GM21526 (cell line): ENCODE measurements around the gene FAM53A.
"Not testable (repeated sequence)": the region's sequence is repeated elsewhere in the genome, so short reads cannot be mapped to it uniquely, and the experiment has no call there.

Experiments
- ATAC-seq: cut with Tn5 transposase; IDR thresholded peaks from one replicate; pipeline ENCODE4 v1.9.1; 2021; ENCODE audit warnings: moderate library complexity; ENCODE audit not compliant: unreplicated experiment, low FRiP score

The FAM53A gene

DNA sequence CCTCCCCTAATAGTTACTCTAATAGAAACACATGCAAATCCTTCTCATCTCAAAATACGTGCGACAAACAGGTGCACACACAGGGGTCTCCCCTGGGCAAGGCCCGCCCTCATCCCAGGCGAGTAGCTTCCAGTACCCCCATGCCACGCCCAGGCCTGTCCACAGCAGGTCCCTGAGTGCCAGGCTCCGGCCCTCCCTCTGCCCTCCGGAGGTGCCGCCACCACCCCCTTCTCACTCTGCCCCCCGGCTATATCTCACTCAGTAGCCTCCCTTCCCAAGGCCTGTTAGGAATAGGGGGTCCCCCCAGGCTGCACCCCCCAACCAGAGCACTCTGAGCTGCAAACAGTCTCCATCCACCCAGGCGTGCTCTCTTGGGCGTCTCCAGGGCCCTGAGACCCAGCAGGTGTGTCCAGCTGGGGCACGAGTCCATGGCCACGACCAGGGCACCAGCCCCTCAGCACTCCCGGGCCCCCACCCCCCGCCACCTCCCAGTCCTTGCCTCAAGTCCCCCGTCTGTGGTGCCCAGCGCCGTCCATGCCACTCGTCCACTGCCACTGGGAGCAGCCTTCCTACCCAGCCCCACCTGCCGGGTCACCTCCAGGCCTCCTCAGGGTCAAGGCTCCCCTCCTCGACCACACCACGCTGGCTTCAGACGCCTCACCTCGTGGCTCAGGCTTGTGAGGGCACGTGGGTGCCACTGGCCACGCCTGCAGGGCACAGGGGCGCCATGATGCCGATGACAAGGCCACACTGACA lies 41.7 kb downstream of the FAM53A start:
- ATAC-seq = no peak

DNA sequence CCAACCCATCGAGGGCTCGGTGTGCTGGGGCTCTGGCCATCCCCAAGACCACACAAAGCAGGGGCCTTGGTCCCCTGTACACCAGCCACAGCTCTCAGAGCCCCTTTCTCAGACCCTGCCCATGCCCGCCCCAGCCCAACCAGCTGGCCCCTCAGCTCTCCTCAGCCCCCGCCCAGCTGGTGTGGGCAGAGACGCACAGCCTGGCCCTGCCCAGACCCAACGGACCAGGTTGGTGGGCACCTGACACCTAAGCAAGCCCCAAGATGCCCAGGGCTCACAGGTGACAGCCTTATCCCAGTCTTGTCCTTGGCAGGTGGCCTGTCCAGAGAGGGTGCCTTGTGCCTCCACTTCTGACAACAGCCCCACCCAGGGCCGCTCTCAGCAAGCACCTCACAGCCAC lies 42.4 kb downstream of the FAM53A start:
- ATAC-seq = no peak

DNA sequence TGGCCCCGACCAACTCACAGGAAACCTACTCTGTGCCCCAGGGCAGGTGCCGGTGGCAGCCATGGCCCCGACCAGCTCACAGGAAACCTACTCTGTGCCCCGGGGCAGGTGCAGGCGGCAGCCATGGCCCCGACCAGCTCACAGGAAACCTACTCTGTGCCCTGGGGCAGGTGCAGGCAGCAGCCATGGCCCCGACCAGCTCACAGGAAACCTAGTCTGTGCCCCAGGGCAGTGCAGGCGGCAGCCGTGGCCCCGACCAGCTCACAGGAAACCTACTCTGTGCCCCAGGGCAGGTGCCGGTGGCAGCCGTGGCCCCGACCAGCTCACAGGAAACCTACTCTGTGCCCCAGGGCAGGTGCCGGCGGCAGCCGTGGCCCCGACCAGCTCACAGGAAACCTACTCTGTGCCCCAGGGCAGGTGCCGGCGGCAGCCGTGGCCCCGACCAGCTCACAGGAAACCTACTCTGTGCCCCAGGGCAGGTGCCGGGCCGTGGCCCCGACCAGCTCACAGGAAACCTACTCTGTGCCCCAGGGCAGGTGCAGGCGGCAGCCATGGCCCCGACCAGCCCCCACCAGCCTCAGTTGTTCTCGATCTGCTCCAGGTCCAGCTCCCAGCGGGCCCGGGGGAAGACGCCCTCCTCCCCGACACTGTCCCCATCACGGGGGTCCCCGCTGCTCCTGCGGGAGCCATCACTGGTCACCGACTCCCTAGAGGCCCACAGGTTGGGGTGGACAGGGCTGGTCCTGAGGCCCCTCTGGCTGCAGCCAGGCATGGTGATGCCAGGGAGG lies 43.2 kb downstream of the FAM53A start:
- ATAC-seq = not testable (repeated sequence)

DNA sequence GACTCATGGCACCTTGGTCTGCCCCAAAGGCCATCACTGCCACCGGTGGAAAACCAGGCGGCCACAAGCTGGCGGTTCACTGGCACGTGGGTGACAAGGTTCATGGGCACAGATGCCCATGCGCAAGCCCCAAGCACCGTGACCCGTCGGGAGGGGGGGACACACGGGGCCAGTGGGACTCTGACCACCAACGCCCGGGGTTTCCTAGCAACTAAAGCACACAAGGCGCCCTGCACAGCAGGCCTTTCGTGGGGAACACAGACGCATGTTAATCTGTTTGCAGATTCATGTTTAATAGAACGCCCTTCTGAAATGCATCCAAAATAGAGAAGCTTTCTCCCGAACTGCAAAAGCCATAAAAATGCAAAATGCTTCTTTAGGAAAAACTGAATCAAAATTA lies 43.9 kb downstream of the FAM53A start:
- no peak for ATAC-seq

DNA sequence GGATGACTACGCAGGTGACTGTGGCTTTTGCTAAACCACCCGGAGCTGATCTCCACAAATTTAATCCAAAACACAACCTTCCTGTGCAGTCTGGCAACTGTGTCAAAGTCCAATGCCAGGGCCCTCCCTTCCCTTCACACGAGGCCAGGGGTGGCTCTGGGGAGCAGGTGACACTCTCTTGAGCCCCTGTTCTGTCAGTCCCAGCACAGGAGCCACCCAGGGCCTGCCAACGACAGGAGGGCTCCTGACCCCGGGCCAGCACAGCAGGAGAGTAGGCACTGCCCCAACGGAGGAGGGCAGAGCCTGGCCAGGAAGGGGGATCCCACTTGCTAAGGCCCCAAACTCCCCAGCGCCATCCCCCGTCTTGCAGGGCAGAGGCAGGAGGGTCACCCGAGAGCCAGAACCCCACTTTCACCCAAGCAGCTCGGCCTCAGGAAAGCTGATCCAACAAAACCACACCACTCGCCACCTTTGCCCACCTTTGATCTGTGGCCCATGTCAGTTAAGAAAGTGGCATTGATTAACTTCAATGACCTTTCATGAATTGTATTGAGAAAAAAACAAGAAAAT lies 44.7 kb downstream of the FAM53A start:
- ATAC-seq = no peak

DNA sequence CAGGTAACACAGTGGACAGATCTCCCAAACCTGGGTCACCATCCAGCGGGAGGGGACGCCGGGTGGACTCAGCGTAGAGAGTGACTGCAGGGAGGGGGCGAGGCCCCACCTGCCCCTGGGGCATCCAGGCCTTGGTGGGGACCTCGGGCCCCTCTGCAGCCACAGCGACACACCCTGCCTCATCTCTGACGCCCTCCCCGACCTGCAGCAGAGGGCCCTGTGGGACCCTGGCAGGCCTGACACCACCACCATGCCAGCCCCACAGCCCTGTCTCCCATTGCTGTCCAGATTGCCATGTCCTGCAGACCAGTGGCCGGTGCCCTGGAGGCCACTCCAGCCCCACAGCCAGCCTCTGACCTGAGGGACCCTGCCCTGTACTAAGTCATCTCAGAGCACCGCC lies 45.2 kb downstream of the FAM53A start:
- ATAC-seq = no peak

DNA sequence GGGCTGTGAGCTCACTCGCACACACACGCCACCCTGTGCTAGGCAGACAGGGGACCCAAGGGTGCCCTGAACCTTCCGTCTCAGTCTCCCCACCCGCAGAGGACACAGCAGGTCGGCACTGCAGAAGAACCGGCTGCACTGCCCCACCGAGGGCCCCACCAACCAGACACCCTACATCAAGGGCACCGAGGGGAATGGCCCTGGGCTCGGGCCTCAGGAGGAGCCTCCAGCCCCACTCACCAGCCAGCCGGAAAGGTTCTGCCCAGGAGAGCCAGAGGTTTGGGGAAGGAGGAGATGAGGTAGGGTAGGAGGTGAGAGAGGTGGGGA lies 45.9 kb downstream of the FAM53A start:
- ATAC-seq = no peak

DNA sequence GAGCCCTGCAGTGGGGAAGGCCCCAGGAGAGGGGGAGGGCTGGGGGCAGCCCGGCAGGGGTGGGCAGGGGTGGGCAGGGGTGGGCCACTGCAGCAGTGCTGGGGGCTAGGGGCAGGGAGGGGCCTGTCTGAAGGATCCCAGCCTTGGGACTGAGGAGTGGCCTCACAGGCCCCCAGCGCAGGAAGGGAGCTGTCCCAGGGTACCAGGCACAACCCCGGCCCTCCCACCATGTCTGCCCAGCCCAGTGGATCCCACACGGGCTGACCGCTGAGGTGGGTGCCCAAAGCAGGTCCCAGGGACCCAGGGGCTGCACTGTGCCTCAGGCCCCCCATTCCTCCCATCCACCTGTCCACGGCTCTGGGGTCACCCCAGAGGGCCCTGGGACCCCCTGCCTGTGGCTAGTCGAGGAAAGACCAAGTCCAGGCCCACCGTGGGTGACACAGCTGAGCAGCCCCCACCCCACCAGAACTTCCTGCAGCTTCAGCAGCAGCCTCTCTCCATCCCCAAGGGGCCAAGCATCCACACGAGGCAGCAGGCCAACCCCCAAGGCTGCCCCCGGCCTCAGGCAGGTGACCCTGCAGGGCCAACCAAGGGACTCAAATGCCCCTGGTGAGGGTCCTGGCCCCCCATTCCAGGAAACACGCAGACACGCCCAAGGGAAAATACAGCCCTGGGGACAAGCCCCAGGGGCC lies 46.4 kb downstream of the FAM53A start:
- ATAC-seq = no peak

DNA sequence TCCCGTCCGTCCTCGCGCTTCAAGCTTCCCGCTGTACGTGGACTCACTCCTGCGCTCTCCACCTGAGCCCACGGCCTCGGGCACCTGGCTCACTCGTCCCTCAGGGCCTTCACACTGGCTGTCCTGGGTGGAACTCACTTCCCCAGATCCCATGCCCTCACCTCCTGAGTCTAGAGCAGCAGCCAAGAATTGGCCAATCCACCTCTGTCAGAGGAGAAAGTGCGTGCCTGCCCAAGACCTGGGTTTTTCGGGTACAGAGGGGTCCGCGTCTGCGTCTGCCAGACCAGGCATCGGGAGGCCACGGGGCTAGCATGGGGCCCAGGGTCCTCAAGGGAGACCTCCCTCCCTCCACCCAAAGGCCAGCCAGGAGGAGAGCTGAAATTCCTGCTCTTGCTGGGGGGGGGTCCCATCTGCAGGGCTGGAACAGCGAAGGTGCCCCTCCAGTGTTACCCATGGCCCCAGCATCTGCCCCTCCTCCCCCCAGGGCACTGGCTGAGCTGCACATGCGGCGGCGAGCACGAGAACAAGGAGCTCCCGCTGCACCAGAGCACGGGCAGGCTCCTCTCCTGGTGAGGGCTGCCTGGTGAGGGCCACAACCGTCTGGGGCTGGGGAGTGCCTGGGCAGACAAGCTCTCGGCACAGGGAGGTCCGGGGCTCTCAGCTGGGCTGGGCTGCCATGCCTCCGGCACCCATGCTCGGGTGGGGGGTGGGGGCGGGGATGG lies 47.5 kb downstream of the FAM53A start:
- ATAC-seq = no peak

DNA sequence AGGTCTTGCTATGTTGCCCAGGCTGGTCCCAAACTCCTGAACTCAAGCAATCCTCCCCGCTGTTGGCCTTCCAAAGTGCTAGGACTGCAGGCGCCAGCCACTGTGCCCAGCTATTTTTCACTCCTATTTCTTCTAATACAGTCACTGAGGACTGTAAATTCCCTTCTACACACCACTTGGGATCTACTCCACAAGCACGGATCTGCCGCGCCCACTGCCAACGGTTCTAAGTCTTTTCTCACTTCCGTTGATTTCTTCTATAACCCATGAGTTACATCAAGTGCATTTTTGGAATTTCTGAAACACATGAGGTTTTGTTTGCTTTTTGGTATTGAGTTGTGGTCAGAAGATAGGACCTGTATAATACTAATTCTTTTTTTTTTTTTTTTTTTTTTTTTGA lies 48.6 kb downstream of the FAM53A start:
- no peak for ATAC-seq

DNA sequence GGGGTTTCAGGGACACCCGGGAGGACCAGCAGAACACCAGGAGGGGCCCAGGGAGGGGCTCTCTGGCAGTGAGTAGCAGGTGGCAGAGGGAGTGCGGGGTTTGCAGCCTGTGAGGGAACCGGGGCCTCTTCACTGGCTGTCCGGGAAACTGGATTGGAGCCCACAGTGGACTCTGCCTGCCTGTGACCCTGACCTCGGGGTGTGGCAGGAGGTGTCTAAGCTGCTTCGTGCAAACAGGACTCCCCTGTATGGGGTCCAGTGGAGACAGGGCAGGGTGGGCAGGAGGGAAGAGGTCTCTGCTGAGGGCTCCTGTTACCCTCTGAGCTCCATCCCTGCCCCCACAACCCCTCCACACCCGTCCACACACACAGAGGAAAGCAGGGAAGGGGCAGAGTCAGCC lies 50.1 kb downstream of the FAM53A start:
- ATAC-seq = no peak

DNA sequence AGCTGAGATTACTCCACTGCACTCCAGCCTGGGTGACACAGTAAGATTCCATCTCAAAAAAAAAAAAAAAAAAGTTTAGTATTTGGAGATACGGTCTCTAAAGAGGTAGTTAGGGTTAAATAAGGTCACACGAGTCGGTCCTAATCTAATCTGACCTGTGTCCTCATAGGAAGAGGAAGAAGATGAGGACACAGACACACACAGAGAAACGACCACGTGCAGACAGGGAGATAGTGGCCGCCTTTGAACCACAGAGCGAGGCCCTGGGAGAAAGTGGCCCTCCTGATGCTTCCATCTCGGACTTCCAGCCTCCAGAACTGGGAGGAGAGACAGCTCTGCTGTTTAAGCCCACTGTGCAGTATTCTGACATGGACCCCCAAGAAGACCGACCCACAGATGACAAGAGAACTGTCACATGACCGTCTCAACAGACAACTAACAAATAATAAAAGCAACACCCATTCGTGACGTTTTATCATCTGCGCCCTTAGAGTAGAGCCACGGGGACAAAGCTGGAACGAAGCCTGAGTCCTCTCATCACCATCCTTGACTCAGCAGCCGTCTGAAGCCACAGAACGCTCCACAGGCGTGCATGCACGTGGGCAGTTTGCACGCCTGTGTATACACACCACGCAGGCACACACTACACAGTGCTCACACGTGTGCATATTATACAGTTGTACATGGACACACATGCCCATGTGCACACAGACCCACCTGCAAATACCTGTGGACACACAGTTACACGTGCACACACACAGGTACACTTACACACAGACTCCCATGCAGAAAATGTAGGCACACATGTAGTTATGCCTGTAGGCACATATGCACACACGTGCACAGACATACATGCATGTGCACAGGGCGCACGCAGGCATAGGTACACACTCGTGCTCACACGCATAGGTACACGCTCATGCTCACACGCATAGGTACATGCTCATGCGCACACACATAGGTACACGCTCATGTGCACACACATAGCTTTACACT lies 51.7 kb downstream of the FAM53A start:
- no peak for ATAC-seq

DNA sequence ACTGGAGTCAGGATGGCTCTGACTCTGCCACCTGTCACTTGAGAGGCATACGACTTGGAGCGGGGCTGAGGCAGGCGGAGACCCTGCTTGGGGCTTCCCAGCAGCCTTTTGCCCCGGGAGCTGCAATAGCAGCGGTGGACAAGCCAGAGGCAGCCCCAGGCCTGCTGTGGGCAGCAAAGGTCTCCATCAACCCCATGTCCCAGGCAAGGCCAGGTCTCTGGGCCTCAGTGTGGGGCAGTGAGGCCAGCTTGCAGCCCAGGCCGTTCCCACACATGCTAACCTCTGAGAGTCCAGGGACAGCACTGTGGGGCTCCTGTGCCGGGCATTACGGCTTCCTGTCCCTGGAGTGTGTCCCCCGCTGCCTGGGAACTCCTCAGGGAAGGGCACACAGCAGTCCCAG lies 53.0 kb downstream of the FAM53A start:
- no peak for ATAC-seq

DNA sequence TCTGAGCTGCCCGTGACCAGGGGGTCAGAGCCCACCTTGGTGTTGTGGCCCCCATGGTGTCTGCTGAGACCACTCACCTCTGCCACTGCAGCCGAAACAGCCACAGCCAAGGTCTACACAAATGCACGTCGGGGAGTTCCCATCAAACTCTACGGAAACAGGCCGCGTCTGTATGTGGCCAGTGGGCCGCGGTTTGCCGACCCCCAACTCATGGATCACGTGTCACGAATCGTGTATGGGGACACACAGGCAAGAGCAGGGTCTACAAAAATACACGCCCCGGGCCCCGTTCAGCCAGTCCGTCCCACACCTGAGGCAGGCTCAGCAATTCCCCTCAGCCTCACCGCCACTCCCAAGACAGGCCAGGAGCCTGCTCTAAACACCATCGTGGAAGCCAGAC lies 53.8 kb downstream of the FAM53A start:
- ATAC-seq = no peak

DNA sequence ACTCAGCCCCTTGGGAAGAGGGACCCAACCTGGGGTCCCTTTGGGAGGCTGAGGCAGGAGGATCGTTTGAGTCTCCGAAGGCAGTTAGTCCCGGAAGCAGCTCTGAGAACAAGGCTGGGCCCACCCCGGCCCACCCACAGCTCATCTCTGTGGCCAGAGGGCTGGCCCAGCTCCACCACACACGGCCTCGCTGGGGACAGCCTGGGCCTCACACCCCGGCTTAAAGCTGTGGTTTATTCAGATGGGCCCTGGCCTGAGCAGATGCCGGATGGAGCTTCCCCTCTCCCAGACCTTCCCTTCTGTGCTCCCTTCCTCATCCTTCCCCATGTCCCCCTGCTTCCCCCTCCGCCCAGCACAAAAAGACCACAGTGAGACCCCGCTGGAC lies 54.4 kb downstream of the FAM53A start:
- no peak for ATAC-seq

DNA sequence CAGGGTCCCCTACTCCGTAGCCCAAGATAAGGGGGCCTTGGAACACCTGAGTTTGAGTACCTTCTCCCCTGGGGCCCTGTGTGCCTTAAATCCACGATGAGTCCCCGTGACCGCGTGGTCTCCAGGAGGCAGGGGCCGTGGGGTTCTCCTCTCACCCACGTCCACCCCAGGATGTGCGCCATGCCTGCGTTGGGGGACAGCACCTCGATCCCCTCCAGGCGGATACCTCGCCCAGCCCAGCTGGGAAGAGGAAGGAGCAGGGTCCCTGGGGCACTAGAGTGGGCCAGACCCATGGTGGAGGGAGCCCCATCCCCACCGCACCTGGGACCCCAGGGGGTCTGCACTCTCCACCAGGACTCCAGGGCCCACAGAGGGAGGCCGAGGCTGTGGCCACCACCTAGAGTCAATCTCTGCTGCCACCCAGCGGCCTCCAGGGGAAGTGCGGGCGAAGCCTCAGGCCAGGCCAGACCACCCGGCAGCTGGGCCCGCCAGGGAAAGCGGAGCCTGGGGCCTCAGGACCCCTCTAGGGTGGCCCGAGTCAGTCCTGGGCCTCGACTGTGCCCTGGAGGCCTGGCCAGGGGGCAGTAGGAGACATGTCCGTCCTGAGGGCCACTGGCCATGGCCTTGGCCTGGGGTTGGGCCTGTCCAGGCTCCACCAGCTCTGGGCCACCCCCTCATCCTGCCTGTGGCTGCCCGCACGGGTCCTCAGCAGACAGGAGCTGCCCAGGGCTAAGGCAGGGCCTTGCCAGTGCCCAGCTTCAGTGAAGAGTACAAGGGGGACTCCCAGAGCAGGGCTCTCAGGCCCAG lies 55.0 kb downstream of the FAM53A start:
- no peak for ATAC-seq

DNA sequence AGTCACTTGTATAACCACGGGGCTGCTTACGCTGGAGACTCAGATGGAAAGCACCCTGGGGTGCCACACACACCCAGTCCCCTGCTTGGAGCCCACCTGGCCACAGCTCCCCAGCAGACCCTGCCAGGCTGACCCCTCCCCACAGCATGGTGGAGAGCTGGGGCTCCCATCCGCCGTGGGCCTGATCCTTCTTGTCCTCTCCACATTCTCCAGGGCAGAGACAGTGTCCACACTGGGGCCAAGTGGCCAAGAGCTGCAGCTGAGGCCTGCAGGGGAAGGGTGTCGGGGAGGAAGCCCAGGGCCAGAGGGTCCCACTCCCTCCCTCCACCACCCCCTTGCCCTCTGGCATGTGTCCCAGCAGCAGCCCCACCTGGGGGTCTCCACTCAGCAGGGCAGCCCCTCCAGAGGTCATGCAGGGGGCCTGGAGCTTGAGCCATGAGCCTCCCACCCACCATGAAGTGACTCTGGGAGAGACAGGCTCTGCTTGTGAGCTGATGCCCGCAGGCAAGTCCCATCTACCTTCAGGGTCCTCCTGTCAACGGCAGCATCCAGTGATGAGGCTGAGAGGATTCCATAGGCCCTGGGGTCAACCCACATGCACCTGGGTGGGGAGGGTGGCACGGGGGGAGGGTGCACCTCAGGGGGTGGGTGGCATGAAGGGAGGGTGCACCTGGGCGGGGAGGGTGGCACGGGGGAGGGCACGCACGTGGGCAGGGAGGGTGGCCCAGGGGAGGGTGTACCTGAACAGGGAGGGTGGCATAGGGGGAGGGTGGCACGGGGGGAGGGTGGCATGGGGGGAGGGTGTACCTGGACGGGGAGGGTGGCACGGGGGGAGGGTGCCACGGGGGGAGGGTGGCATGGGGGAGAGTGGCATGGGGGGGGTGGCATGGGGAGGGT lies 56.4 kb downstream of the FAM53A start:
- ATAC-seq = no peak

DNA sequence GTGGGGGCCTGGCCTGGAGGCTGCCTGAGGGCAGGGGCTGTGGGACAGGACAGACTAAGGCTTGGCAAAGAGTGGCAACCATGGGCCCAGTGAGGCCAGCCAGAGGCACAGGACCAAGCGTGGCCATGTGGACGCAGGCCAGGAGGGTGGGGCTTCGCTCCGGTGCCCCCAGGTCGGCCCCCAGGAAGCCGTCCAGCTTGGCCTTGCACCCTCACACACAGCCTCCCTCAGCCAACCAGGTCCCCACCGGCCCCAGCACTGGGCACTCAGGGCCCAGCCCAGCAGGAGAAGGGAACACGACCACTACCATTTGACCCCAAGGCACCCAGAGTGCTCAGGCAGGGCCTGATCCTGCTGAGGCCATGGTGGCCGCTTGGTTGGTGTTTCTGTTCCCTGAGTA lies 57.2 kb downstream of the FAM53A start:
- ATAC-seq = no peak
